ENCODE measurements around the gene AP3S2. TPM values are rescaled to one million over a fixed set of nuclear protein-coding genes. Genes with fewer than 3 reads are reported as not detected.

Gene AP3S2
- total RNA-seq, 1 donor from 2014 or later: 30.9 TPM

- Mint-ChIP-seq H3K27ac (no peak overlapping the region), H3K9me3 (ENCODE audit: low read depth) (no peaks in the 10 kb centered on the region), H3K36me3 (ENCODE audit: insufficient read depth) (peaks cover 20% of the 10 kb centered on the region), H3K27me3 (no peaks in the 10 kb centered on the region), H3K4me1 (ENCODE audit: low read depth) (no peaks in the 10 kb centered on the region), H3K4me3 (ENCODE audit: low read depth) (no peak overlapping the region)
- no peak for DNase-seq (ENCODE audit: low spot score, unreplicated experiment)
- TF ChIP-seq CTCF (IDR thresholded peaks at IDR 0.05; ENCODE audit: unreplicated experiment): no peak
Observed at GRCh38 chr15:89847101-89847500, 46.7 kb downstream of the AP3S2 start.

DNA sequence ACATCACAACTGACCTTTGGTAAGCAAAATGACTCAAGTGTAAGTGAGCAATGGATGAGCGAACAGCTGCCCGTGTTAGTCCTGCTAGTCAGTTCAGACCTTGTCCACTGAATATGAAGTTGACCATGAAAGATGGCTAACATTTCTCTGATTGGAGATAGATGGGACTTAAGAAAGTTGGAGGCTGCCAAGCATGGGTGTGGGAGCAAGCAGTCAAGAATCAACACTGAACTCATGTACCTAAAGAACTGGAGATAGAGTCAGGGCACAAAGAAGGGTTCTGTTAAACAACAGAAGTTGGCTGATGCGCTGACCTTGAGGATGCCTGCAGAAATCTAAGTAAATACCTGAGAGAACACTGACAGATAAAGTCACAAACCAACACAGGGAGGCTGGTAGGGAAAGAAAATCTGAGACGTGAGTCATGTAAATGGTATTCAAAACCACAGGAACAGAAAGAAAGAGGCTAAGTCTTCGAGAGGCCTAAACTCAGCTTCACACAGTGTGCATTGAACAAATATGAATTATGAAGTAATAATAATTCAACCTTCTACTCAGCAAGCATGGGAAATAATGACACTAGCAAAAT, 48.4 kb downstream of the AP3S2 start:
- no peaks in the 10 kb centered on the region for H3K9me3 Mint-ChIP-seq (ENCODE audit: low read depth)
- no peak overlapping the region for H3K27ac Mint-ChIP-seq
- H3K36me3 Mint-ChIP-seq (ENCODE audit: insufficient read depth): peaks cover 19% of the 10 kb centered on the region
- H3K27me3 Mint-ChIP-seq: no peaks in the 10 kb centered on the region
- no peak for TF ChIP-seq CTCF (IDR thresholded peaks at IDR 0.05; ENCODE audit: unreplicated experiment)
- no peak for DNase-seq (ENCODE audit: low spot score, unreplicated experiment)
- H3K4me3 Mint-ChIP-seq (ENCODE audit: low read depth): no peak overlapping the region
- no peaks in the 10 kb centered on the region for H3K4me1 Mint-ChIP-seq (ENCODE audit: low read depth)

DNA sequence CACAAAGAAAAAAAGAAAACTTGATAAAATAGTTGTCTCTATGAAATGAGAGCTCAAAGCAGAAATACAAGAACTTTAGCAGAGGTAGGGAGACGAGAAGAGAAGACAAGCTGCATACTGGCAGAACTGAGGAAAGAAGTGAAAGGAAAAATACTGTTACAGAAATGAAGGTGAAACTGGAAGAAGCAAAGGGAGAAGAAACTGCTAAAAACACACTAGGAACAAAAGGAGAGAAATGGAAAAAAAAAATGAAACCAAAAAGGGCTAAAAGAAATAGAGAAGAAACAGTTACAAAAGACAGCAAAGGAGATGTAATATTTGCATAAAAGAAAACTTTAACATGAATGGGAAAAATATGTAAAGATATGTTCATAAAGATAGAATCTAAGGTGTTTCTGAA, 51.8 kb downstream of the AP3S2 start:
- no peak for DNase-seq (ENCODE audit: low spot score, unreplicated experiment)
- TF ChIP-seq CTCF (IDR thresholded peaks at IDR 0.05; ENCODE audit: unreplicated experiment): no peak
- H3K9me3 Mint-ChIP-seq (ENCODE audit: low read depth): no peaks in the 10 kb centered on the region
- H3K27me3 Mint-ChIP-seq: no peaks in the 10 kb centered on the region
- H3K4me3 Mint-ChIP-seq (ENCODE audit: low read depth): no peak overlapping the region
- H3K4me1 Mint-ChIP-seq (ENCODE audit: low read depth): no peaks in the 10 kb centered on the region
- H3K36me3 Mint-ChIP-seq (ENCODE audit: insufficient read depth): peaks cover 12% of the 10 kb centered on the region
- H3K27ac Mint-ChIP-seq: no peak overlapping the region

DNA sequence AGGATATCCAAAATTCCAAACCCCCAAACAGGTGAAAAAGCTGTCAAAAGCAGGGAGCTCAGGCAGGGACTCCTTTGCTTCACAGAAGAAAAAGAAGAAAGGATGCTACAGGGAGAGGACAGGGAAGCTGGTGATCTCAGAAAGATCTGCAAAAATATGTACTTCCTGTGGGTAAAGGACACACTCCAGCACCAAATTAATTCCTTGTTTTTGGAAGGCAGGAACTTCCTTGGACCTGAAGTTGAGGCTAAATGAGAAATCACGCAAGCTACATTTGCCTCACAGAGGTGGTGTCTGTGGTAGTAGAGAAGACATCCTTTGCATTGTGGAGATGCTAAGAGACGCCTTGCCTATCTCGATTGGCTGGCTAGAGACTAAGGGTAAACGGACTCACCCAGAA, 52.5 kb downstream of the AP3S2 start:
- no peaks in the 10 kb centered on the region for H3K27me3 Mint-ChIP-seq
- no peak overlapping the region for H3K4me3 Mint-ChIP-seq (ENCODE audit: low read depth)
- H3K36me3 Mint-ChIP-seq (ENCODE audit: insufficient read depth): peaks cover 17% of the 10 kb centered on the region
- H3K9me3 Mint-ChIP-seq (ENCODE audit: low read depth): no peaks in the 10 kb centered on the region
- no peak for DNase-seq (ENCODE audit: low spot score, unreplicated experiment)
- no peak for TF ChIP-seq CTCF (IDR thresholded peaks at IDR 0.05; ENCODE audit: unreplicated experiment)
- no peaks in the 10 kb centered on the region for H3K4me1 Mint-ChIP-seq (ENCODE audit: low read depth)
- no peak overlapping the region for H3K27ac Mint-ChIP-seq

- Mint-ChIP-seq H3K36me3 (ENCODE audit: insufficient read depth) (peaks cover 22% of the 10 kb centered on the region), H3K27ac (no peak overlapping the region), H3K4me1 (ENCODE audit: low read depth) (no peaks in the 10 kb centered on the region), H3K4me3 (ENCODE audit: low read depth) (no peak overlapping the region), H3K9me3 (ENCODE audit: low read depth) (no peaks in the 10 kb centered on the region), H3K27me3 (no peaks in the 10 kb centered on the region)
- no peak for TF ChIP-seq CTCF (IDR thresholded peaks at IDR 0.05; ENCODE audit: unreplicated experiment)
- DNase-seq (ENCODE audit: low spot score, unreplicated experiment): no peak
Observed at GRCh38 chr15:89839167-89839810, 54.5 kb downstream of the AP3S2 start.

All from progenitor cell of endocrine pancreas (in vitro differentiated cells).